Stimulated activated CD4-positive, alpha-beta T cell treated with anti-CD3 and anti-CD28 coated beads, Interleukin-12 subunit alpha, Interleukin-12 subunit beta, amount 100 ng/mL, for 4 hours (primary cell): Measurements from ENCODE around the gene NELFCD.
"Not testable (repeated sequence)": the region's sequence is repeated elsewhere in the genome, so short reads cannot be mapped to it uniquely, and the experiment has no call there.

ENCODE experiments used
- DNase-seq: peaks from one replicate; pipeline ENCODE4 v3.0.0-alpha.2; 2020

Gene NELFCD

DNA sequence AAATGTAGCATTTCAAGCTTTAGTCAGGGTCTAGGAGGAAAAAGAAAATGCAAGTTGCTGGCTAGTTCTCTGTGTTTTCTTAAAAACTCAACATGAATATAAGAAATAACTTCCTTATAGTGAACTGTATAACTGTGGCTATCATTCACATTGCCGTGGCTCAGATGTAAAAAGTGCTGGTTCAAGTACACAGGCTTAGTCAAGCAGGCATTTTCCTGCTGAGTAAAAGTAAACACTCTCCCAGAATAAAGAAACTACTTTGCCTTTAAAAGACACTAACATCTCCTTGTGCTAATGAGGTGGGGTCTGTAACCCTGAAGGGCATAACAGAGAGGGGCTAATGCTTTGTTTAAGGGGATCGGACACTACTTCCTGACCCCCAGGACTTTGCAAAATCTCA lies 47.8 kb downstream of the NELFCD start:
- DNase-seq, result no peak

- no peak for DNase-seq
Measured at GRCh38 chr20:59030911-59031563, 50.0 kb downstream of the NELFCD start.

DNA sequence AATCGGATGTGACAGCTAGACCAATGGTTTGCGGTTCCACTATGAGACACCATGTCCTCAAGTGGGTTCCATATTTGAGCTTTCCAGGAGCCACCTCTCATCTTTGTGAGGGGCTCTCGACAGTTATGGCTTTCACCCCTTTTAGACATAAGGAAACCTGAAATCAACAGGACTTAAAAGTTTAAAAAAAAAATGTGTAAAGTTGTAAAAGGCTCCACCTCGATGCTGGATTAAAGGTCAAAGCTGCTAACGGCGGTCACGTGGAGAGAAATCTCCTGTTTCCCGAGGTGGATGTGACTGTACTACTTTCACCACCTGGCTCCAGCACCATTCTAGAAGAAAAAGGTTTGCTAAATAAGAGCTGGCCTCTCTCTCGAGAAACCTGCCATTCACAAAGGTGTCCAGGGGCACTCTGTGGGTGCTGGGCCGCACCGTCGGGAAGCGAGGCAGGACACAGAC lies 50.5 kb downstream of the NELFCD start:
- no peak for DNase-seq

DNA sequence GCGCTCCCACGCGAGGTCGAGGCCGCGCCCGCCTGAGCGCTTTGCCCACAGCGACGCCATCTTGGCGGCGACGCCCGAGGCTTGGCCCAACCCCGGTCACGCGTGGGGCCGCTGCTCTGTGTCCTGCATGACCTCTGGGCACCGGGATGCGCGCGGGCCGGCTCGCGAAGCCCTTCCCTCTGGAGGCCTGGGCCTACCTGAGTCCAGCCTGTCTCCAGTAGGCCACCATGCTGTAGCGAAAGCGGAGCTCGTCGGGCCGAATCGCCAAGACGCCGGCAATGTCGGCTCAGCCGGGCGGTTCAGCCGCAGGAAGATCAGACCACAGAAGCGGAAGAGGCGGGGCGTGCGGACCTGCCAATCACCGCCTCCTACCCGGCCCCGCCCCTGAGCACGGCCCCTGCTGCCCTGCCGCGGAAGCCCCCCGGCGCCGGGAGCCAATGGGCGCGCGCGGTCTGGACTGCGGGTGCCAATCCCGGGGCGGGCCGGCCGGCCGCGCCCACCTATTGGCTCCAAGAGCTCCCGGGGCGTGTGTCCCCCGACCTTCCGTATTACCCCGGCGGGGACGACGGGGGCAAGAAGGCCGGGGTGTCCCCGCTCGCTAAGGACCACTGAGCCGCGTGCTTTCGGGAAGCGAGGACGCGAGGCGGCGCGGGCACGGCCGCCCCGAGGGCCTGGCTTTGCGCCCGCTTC lies 51.1 kb downstream of the NELFCD start, which contains the start of gene ATP5F1E:
TSS of gene ATP5F1E (minus strand) at position 313 of the 690 bp plus-strand sequence. CDS start at position 229, 84 bp downstream.
- peak; percentile 96 for DNase-seq

DNA sequence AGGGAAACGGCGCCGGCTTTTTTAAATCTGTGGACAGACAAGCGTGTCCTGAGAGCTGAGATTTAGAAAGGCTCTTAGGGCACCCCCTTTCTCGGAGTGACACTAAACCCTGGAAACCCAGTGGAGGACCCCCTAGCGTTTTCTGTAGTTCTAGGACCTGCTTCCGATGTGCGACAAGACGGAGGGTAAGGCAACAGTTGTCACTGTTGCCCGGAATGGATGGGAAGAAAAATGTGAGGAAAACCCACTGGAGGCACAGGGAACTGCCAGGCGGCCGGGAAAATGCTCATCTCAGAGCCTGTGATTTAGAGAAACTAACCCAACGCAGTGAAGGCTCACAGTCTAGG lies 51.6 kb downstream of the NELFCD start:
- no peak for DNase-seq

DNA sequence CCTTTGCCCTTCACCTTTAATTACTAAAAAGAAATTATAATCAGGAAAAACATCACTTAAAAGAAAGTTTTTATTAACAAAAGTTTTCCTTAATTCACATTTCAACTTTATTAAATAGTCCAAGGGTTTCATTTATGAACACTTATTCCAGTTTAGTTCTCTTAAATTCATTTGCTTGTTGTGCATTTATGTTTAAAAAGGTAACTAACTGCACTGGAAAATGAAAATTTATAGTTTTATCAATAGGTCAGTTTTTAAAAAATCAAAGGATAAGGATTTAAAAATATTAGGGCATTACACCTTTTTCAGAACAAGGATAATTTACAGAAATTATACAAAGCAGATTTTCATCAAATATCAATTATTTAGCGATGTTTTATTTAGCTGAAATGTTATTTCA lies 52.0 kb downstream of the NELFCD start:
- no peak for DNase-seq

DNA sequence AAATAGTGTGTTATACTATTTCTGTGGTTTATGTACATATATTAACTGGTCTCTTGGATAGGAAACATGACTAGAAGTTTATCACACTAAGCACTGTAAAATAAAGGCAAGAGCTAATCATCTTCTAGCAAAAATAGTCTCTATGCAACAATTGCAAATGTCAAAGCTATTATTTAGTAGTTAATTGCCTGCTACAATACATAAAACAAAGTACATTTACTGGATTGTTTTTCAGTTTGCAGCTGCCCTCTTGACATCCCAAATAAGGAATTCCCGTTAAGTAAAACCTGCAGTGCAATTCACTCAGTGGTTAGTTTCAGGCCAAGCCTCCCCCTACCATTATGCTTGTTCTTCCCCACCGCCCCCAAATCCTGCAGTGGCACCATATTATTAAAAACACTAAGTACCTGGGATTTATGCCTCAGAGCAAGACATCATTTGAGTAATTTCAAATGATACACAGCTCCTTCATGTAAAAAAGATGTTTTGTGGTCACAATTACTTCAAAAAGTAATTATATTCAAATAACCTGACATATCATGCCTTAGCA lies 52.6 kb downstream of the NELFCD start:
- DNase-seq, result no peak

- DNase-seq, result no peak
Measured at GRCh38 chr20:59035381-59035780, 54.3 kb downstream of the NELFCD start.

GRCh38 chr20:59037386-59037785 lies 56.3 kb downstream of the NELFCD start:
- DNase-seq, result no peak

DNA sequence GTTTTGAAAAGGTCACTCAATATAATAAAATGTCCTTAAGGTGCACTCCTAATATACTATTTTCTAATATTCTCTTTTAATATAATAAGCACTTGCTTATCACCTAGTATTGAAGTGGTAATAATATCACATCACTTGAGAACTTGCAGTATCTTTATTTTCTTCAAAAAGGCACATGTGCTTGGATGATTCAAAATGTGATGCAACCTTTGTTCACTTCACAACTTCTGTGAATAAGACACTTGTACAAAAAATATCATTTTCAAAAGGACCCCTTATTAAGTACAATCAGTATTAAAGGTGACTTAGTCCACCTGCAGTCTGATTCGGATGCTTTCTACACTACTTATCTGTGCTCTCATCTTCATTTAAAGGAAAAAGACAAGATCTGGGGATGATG lies 58.2 kb downstream of the NELFCD start:
- DNase-seq, result no peak

- no peak for DNase-seq
Measured at GRCh38 chr20:59040667-59041066, 59.6 kb downstream of the NELFCD start.

GRCh38 chr20:59041487-59041886 lies 60.4 kb downstream of the NELFCD start:
- not testable (repeated sequence) for DNase-seq

DNA sequence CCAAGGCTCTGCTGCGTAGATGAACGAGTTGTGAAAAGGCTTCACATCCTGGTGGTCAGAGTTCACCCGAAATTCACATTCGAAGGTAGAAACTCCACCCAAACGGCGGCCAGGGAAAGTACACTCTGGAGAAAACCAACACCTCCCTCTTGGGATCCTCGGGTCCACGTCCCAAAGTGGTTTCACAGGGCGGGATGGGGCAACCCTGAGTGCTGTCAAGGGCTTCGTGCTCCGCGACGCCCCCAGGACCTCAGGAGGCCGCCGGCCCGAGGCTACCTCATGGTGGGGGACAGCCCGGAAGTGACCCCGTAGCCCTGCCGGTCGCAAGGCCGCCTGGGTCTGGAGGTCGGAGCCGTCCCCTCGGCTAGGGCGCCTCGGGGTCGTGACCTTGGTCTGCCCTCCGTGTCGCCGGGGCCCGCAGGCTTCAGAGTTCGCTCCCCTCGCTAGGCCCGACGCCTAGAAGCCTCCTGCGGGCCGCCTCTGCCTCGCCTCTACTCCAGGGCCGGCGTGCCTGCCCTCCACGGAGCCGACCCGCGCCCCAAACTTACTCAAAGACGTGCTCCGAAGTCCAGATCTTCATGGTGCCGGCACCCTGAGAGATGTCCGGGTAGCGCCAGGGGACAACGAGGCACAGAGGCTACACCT lies 61.2 kb downstream of the NELFCD start, which contains the start of gene PRELID3B:
TSS of gene PRELID3B (minus strand) at position 636 of the 645 bp plus-strand sequence. CDS start at position 580, 56 bp downstream.
- no peak for DNase-seq

DNA sequence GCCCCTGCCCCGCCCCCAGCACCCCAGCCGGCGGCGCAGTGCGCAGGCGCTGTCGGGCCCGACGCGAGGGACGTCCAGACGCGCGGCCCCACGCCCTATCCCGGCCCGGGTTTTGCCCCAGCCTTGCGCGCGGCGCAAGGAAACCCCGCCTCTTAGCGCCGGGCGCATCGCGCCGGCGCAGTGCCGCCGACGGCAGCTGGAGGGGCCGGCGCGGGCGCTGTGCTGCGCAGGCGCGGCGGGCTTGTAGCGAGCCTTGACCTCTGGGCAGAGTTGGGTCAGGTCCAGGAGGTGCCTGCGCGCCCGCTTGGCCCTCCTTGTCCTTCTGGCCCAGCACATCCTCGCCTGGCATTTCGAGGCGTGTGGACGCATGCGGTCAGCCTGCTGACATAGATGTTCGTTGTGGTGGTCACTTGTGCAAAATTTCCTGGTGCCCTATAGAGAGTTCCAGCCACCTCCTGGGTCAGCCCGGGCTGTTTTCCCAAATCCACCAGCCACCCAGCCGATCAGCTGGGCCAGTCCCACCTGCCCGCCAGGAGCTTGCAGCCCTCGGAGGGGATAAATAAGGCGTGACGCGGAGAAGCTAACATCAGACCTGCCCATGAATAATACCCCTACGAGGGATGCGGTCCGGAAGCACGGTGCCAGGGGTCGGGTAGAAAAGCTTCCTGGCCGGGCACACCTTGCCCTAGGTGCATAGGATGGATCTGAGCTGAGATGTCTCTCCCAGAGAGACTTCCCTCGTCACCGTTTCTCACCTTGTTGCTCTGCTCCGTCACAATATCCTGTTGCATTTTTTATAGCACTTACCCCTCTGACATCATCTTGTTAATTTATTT lies 62.0 kb downstream of the NELFCD start:
- peak; percentile 94 for DNase-seq

DNA sequence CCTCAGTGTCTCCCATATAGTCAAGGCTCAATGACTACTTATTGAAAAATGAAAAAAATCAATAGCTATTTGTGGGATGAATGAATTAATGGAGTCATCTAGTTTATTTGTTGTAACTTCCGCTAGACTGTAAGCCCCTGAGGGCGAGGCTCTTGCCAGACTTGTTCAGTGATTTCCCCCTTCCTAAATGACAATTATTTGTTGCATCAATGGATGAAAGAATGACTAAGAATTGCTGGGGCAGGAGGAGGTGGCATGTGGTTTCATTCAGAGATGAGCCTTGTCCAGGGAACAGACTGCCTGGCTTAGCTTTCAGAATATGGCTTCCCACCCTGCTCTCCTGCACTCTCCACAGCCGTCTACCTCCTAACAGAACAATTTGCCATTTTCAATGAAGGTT lies 62.6 kb downstream of the NELFCD start:
- DNase-seq, result no peak

DNA sequence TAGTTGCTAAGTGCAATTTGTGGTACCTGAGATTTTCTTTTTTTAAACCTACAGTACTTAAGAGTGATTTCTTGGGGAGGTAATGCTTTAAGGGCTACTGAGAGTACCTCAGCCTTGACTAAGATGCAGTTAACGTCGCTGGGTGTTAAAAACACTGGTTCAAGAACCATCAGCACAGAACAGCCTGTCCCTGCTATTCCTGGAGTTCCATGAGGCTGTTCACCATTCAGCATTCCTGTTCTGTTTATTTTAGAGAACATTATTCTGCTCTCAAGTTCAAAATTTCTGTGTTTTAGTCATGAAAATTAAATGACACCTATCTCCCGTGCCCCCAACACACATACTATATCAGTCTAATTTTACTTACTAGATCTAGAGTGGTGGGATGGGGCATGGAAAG lies 63.2 kb downstream of the NELFCD start:
- DNase-seq, result no peak
